IMR-90 (cell line): ENCODE data around the gene CD244. TPM values are rescaled to one million over a fixed set of nuclear protein-coding genes. Genes with fewer than 3 reads are reported as not detected.
"Not testable (repeated sequence)": the region's sequence is repeated elsewhere in the genome, so short reads cannot be mapped to it uniquely, and the experiment has no call there.

Experiments
- ATAC-seq: fragments of 200-7000 bp; cut with Tn5 transposase; 2 replicates; pipeline ENCODE4 v1.9.1; 2020; ENCODE audit warnings: low read depth, mild to moderate bottlenecking, moderate library complexity
- BruUV-seq: library from RNA; stranded (reverse); fragments of 400-500 nt; replicated peaks from 2 replicates; lab custom pipeline; 2021; lab: Mats Ljungman, UMichigan
- CTCF ChIA-PET: fragments of 300-600 bp; formaldehyde crosslinking; extraction: SDS; loops from one replicate; lab custom pipeline; 2021; ENCODE audit warnings: antibody characterized with exemption; lab: Yijun Ruan, JAX
- POLR2A ChIA-PET: fragments of 300-600 bp; sonication (Branson Sonifier 250); formaldehyde crosslinking; loops from one replicate; lab custom pipeline; 2022; ENCODE audit warnings: antibody characterized with exemption; ENCODE audit not compliant: unreplicated experiment; lab: Charles Lee
- DNase-seq: peaks from one replicate; pipeline ENCODE4 v3.0.0; 2013
- H2AFZ ChIP-seq: replicated peaks from 2 replicates; pipeline ENCODE3; 2013; ENCODE audit warnings: low read length, mild to moderate bottlenecking; ENCODE audit not compliant: poor library complexity
- H2AK5ac ChIP-seq: 2 replicates; pipeline ENCODE4 v1.6.1; 2013; ENCODE audit warnings: low read depth, low read length, inconsistent platforms
- H2AK9ac ChIP-seq: replicated peaks from 2 replicates; pipeline ENCODE3; 2013; ENCODE audit warnings: mild to moderate bottlenecking, low read depth, low read length, moderate library complexity; ENCODE audit not compliant: poor library complexity
- H2BK120ac ChIP-seq: 2 replicates; pipeline ENCODE4 v1.6.1; 2013; ENCODE audit warnings: low read depth, low read length, inconsistent platforms
- H2BK15ac ChIP-seq: 3 replicates; pipeline ENCODE4 v1.6.1; 2013; ENCODE audit warnings: low read depth, low read length, inconsistent platforms
- H2BK20ac ChIP-seq: 2 replicates; pipeline ENCODE4 v1.6.1; 2013; ENCODE audit warnings: low read depth, mild to moderate bottlenecking, inconsistent platforms, low read length, moderate library complexity
- H2BK5ac ChIP-seq: 2 replicates; pipeline ENCODE4 v1.6.1; 2013; ENCODE audit warnings: mild to moderate bottlenecking, low read depth, low read length, inconsistent platforms; ENCODE audit not compliant: poor library complexity, severe bottlenecking
- H3K14ac ChIP-seq: replicated peaks from 2 replicates; pipeline ENCODE4 v1.6.1; 2013; ENCODE audit warnings: low read depth, low read length, inconsistent platforms
- H3K18ac ChIP-seq: 2 replicates; pipeline ENCODE4 v1.6.1; 2013; ENCODE audit warnings: low read depth, low read length, control low read depth
- H3K23ac ChIP-seq: 2 replicates; pipeline ENCODE4 v1.6.1; 2013; ENCODE audit warnings: low read depth, low read length, inconsistent platforms
- H3K27ac ChIP-seq: 2 replicates; pipeline ENCODE4 v1.5.1; 2013; ENCODE audit warnings: mild to moderate bottlenecking, control low read depth, low read length; ENCODE audit not compliant: insufficient read depth
- H3K27me3 ChIP-seq: 2 replicates; pipeline ENCODE4 v1.6.1; 2013; ENCODE audit warnings: low read length; ENCODE audit not compliant: control insufficient read depth, insufficient read depth
- H3K36me3 ChIP-seq: 2 replicates; pipeline ENCODE4 v1.6.1; 2013; ENCODE audit warnings: low read length, mixed read lengths; ENCODE audit not compliant: control insufficient read depth, insufficient read depth
- H3K4ac ChIP-seq: 2 replicates; pipeline ENCODE4 v1.6.1; 2013; ENCODE audit warnings: low read depth, low read length, inconsistent platforms
- H3K4me1 ChIP-seq: 2 replicates; pipeline ENCODE4 v1.6.1; 2013; ENCODE audit warnings: low read length, mixed read lengths; ENCODE audit not compliant: control insufficient read depth, insufficient read depth
- H3K4me2 ChIP-seq: 2 replicates; pipeline ENCODE4 v1.6.1; 2013; ENCODE audit warnings: low read depth, mild to moderate bottlenecking, control low read depth, low read length, moderate library complexity
- H3K4me3 ChIP-seq: 2 replicates; pipeline ENCODE4 v1.5.1; 2013; ENCODE audit warnings: low read depth, mild to moderate bottlenecking, control low read depth, low read length, moderate library complexity; ENCODE audit not compliant: insufficient read depth
- H3K56ac ChIP-seq: 2 replicates; pipeline ENCODE4 v1.6.1; 2013; ENCODE audit warnings: low read length, inconsistent platforms; ENCODE audit not compliant: insufficient read depth; ENCODE audit errors: extremely low read depth
- H3K79me1 ChIP-seq, 2 experiments: 2 replicates each; pipeline ENCODE4 v1.6.1; 2013; ENCODE audit warnings: low read length in 2 of 2, inconsistent platforms in 1 of 2, low read depth in 1 of 2
- H3K9ac ChIP-seq: 2 replicates; pipeline ENCODE4 v1.6.1; 2013; ENCODE audit warnings: low read depth, low read length, control low read depth
- H3K9me1 ChIP-seq: 2 replicates; pipeline ENCODE4 v1.6.1; 2013; ENCODE audit warnings: low read length, inconsistent platforms; ENCODE audit not compliant: insufficient read depth
- H3K9me3 ChIP-seq: 2 replicates; pipeline ENCODE4 v1.6.1; 2013; ENCODE audit warnings: low read length; ENCODE audit not compliant: control insufficient read depth, insufficient read depth
- H4K20me1 ChIP-seq: 2 replicates; pipeline ENCODE4 v1.6.1; 2013; ENCODE audit warnings: low read length, inconsistent platforms; ENCODE audit not compliant: insufficient read depth
- H4K5ac ChIP-seq: 2 replicates; pipeline ENCODE4 v1.6.1; 2013; ENCODE audit warnings: mild to moderate bottlenecking, low read depth, low read length, control low read depth
- H4K8ac ChIP-seq, 2 experiments: 2 replicates each; pipeline ENCODE4 v1.6.1; 2013; ENCODE audit warnings: low read depth in 2 of 2, low read length in 2 of 2, control low read depth in 1 of 2, inconsistent platforms in 1 of 2
- H4K91ac ChIP-seq: 2 replicates; pipeline ENCODE4 v1.6.1; 2013; ENCODE audit warnings: low read depth, low read length, inconsistent platforms; ENCODE audit not compliant: insufficient read depth
- WGBS, 2 experiments: methylation state at CpG; one replicate each; pipeline versions ENCODE4 v1.1.5 to v1.1.7; 2013; ENCODE audit warnings: missing lambda C conversion rate in 2 of 2; ENCODE audit not compliant: insufficient read length in 1 of 2; ENCODE audit errors: extremely low coverage in 2 of 2; 5-methylcytosine and 5-hydroxymethylcytosine counted together
- dilution Hi-C: fragments of 300-500 bp; cut with HindIII; formaldehyde crosslinking; loops from one replicate; pipeline ENCODE4 v1.14.3; 2018; ENCODE audit warnings: low sequenced_read_pairs; ENCODE audit not compliant: unreplicated experiment
- in situ Hi-C: fragments of 300-500 bp; cut with MboI; formaldehyde crosslinking; loops from 3 replicates; pipeline ENCODE4 v1.14.3; 2019; ENCODE audit warnings: low sequenced_read_pairs, inconsistent platforms, mixed read lengths
- intact Hi-C: fragments of 100-400 bp; cut with micrococcal nuclease; formaldehyde crosslinking; loops from 2 replicates; pipeline ENCODE4 v1.10.0; 2022
- polyA plus RNA-seq, 3 experiments: library from polyadenylated mRNA; depleted of rRNA; stranded (reverse); fragments of >200 nt; gene quantifications; 2 replicates each; pipeline ENCODE4 v1.2.3, GENCODE V29; 2012; ENCODE audit warnings: low replicate concordance in 1 of 3
- total RNA-seq: library from RNA; depleted of rRNA; stranded (reverse); fragments of >200 nt; gene quantifications from 2 replicates; pipeline ENCODE4 v1.2.3, GENCODE V29; 2012

The CD244 gene
- total and polyA plus RNA-seq, 2 of the 4 experiments (the other 2 are of a cell fraction): not detected

GRCh38 chr1:160902251-160902650 lies 39.6 kb upstream of the CD244 start:
- H3K4ac ChIP-seq, H3K9me3 ChIP-seq, H3K14ac ChIP-seq, H3K4me2 ChIP-seq, CTCF ChIA-PET, H2AK5ac ChIP-seq, H2BK20ac ChIP-seq, H3K4me3 ChIP-seq, H3K79me1 ChIP-seq, BruUV-seq, H3K27ac ChIP-seq, H2BK120ac ChIP-seq, H2BK5ac ChIP-seq, H2AFZ ChIP-seq, H3K4me1 ChIP-seq, H3K27me3 ChIP-seq, H3K9me1 ChIP-seq, dilution Hi-C loops, H3K56ac ChIP-seq, intact Hi-C loops, H3K23ac ChIP-seq, POLR2A ChIA-PET, ATAC-seq, DNase-seq, in situ Hi-C loops, H2BK15ac ChIP-seq, H4K5ac ChIP-seq, H3K18ac ChIP-seq, H3K9ac ChIP-seq, H4K91ac ChIP-seq, H4K8ac ChIP-seq, H2AK9ac ChIP-seq, H4K20me1 ChIP-seq, H3K36me3 ChIP-seq: not testable (repeated sequence)
- no CpG with 5 or more reads among the region's 1 CpG for WGBS, 2 experiments
